HepG2 (cell line): Measurements from ENCODE around the gene KRTAP10-11. TPM values are rescaled to one million over a fixed set of nuclear protein-coding genes. Genes with fewer than 3 reads are reported as not detected.

Experiments used
- ATM ChIP-seq: fragments of 450-650 bp; IDR thresholded peaks from 2 replicates; pipeline ENCODE4 v1.7.1; 2017; ENCODE audit warnings: mild to moderate bottlenecking, borderline replicate concordance
- HES4 ChIP-seq: sonication (generic); formaldehyde crosslinking; IDR thresholded peaks from 2 replicates; pipeline ENCODE4 v1.9.0; 2021; ENCODE audit warnings: mild to moderate bottlenecking, missing genetic modification reagents, borderline replicate concordance
- HNRNPL ChIP-seq: fragments of 200-400 bp; formaldehyde crosslinking; IDR thresholded peaks from 2 replicates; pipeline ENCODE4 v1.6.1; 2017; ENCODE audit warnings: mild to moderate bottlenecking, low read depth, low read length
- PCBP1 ChIP-seq: fragments of 200-400 bp; formaldehyde crosslinking; IDR thresholded peaks from 2 replicates; pipeline ENCODE4 v1.6.1; 2017; ENCODE audit warnings: mild to moderate bottlenecking, low read depth, low read length, borderline replicate concordance
- SMAD9 ChIP-seq: sonication (generic); formaldehyde crosslinking; IDR thresholded peaks from 2 replicates; pipeline ENCODE4 v1.5.1; 2020; ENCODE audit warnings: mild to moderate bottlenecking, missing genetic modification reagents
- SNAPC2 ChIP-seq: sonication (generic); formaldehyde crosslinking; IDR thresholded peaks from 2 replicates; pipeline ENCODE4 v1.8.1; 2022; ENCODE audit warnings: mild to moderate bottlenecking, missing genetic modification reagents
- TGIF2 ChIP-seq: IDR thresholded peaks from 2 replicates; pipeline ENCODE4 v1.6.1; 2016; ENCODE audit warnings: control low read depth, missing compliant biosample characterization
- ZNF205 ChIP-seq: IDR thresholded peaks from 2 replicates; pipeline ENCODE4 v1.6.1; 2018; ENCODE audit warnings: missing biosample characterization, missing genetic modification reagents
- ZNF713 ChIP-seq: sonication (generic); formaldehyde crosslinking; IDR thresholded peaks from 2 replicates; pipeline ENCODE4 v1.4.0; 2020; ENCODE audit warnings: mild to moderate bottlenecking, missing genetic modification reagents
- polyA plus RNA-seq, 8 experiments: library from polyadenylated mRNA; depleted of rRNA in 3 of 8; stranded (reverse) in 7 of 8; unstranded in 1 of 8; fragments of >200 nt; fragmentation: Illumina TruSeq in 4 of 8; extraction: Trizol in 4 of 8; gene quantifications; 2 replicates each; pipeline versions ENCODE4 v1.2.1 to v1.2.3, GENCODE V29; 2011 to 2016; ENCODE audit warnings: low read depth in 4 of 8, missing spikeins in 1 of 8, mixed read lengths in 1 of 8; ENCODE audit not compliant: insufficient read depth in 1 of 8
- total RNA-seq, 5 experiments: library from RNA; depleted of rRNA; stranded (reverse); fragments of >200 nt; fragmentation: Illumina TruSeq; extraction: Trizol; gene quantifications; 2 replicates each; pipeline ENCODE4 v1.2.3, GENCODE V29; 2016; ENCODE audit warnings: low read depth in 1 of 5
- TF ChIP-seq, protein P1 (sequence below): sonication (generic); formaldehyde crosslinking; IDR thresholded peaks from 2 replicates; pipeline ENCODE4 v1.4.0; 2020; ENCODE audit warnings: missing genetic modification reagents, borderline replicate concordance
- TF ChIP-seq, protein P2 (sequence below): sonication (generic); formaldehyde crosslinking; IDR thresholded peaks from 2 replicates; pipeline ENCODE4; 2020; ENCODE audit warnings: missing genetic modification reagents, mild to moderate bottlenecking, borderline replicate concordance

KRTAP10-11 gene
- total and polyA plus RNA-seq, 2 of the 13 experiments (the other 11 are each of a cell fraction or from before 2014, with no cell fraction given) = not detected

DNA sequence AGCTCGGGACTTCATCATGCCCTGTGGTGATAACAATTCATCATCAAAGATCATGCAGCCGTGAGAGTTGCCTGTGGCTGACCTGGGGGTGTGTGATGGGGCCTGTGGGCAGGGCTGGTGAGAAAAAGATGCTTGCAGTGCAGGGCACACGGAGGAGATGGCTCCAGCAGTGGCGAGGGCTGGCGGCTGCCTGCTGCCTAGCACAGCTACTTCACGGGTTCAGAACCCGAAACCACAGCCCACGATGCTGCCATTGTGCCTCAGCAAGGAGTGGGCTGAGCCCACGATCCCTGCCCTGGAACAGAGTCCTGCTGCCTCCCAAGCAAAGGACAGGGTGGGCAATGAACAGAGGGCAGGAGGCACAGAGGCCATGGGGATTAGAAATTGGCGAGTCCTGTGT lies 20.0 kb upstream of the KRTAP10-11 start (continued):
- TF ChIP-seq, protein P1, sequence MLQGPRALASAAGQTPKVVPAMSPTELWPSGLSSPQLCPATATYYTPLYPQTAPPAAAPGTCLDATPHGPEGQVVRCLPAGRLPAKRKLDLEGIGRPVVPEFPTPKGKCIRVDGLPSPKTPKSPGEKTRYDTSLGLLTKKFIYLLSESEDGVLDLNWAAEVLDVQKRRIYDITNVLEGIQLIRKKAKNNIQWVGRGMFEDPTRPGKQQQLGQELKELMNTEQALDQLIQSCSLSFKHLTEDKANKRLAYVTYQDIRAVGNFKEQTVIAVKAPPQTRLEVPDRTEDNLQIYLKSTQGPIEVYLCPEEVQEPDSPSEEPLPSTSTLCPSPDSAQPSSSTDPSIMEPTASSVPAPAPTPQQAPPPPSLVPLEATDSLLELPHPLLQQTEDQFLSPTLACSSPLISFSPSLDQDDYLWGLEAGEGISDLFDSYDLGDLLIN (CRISPR knock-in tag) = no peak
- TF ChIP-seq, protein P2, sequence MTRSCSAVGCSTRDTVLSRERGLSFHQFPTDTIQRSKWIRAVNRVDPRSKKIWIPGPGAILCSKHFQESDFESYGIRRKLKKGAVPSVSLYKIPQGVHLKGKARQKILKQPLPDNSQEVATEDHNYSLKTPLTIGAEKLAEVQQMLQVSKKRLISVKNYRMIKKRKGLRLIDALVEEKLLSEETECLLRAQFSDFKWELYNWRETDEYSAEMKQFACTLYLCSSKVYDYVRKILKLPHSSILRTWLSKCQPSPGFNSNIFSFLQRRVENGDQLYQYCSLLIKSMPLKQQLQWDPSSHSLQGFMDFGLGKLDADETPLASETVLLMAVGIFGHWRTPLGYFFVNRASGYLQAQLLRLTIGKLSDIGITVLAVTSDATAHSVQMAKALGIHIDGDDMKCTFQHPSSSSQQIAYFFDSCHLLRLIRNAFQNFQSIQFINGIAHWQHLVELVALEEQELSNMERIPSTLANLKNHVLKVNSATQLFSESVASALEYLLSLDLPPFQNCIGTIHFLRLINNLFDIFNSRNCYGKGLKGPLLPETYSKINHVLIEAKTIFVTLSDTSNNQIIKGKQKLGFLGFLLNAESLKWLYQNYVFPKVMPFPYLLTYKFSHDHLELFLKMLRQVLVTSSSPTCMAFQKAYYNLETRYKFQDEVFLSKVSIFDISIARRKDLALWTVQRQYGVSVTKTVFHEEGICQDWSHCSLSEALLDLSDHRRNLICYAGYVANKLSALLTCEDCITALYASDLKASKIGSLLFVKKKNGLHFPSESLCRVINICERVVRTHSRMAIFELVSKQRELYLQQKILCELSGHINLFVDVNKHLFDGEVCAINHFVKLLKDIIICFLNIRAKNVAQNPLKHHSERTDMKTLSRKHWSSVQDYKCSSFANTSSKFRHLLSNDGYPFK (CRISPR knock-in tag) = no peak
- TF ChIP-seq ATM (no peak), SMAD9 (CRISPR knock-in tag) (no peak), SNAPC2 (no peak), ZNF205 (CRISPR knock-in tag) (no peak), PCBP1 (no peak), HNRNPL (no peak), HES4 (CRISPR knock-in tag) (no peak), ZNF713 (CRISPR knock-in tag) (no peak), TGIF2 (no peak)
- TF ChIP-seq, all 625 proteins: peak for 0
